NB4 (cell line): ENCODE data around the gene C11orf68.

Source experiments
- DNase-seq: peaks from one replicate; pipeline ENCODE4 v3.0.0; 2010; ENCODE audit warnings: low read depth
- H3K4me3 ChIP-seq: one replicate; pipeline ENCODE4 v1.5.1; 2011; ENCODE audit warnings: mild to moderate bottlenecking, low read depth, low read length, moderate library complexity
- CTCF ChIP-seq: IDR thresholded peaks from one replicate; pipeline ENCODE4 v1.5.1; 2012; ENCODE audit warnings: low read depth, low read length
- MAX ChIP-seq: IDR thresholded peaks from 2 replicates; pipeline ENCODE4 v1.6.1; 2011; ENCODE audit warnings: low read depth, low read length
- MYC ChIP-seq: IDR thresholded peaks from 2 replicates; pipeline ENCODE4 v1.6.1; 2011; ENCODE audit warnings: low read depth, low read length
- POLR2A ChIP-seq: IDR thresholded peaks from 2 replicates; pipeline ENCODE4 v1.6.1; 2011; ENCODE audit warnings: mild to moderate bottlenecking; ENCODE audit not compliant: insufficient read length; ENCODE audit errors: extremely low read depth

Gene C11orf68

GRCh38 chr11:65879617-65880016 lies 39.2 kb downstream of the C11orf68 start, which contains the start of gene CTSW:
Gene CTSW (plus strand): TSS chr11:65879837. CDS start chr11:65879855, 18 bp downstream.
- peak within 1 kb of the TSS; percentile 69 for H3K4me3 ChIP-seq
- DNase-seq: peak; percentile 81
- TF ChIP-seq MYC: no peak; the same call in 1 of the 2 replicates
- TF ChIP-seq MAX: no peak
- TF ChIP-seq POLR2A: peak; percentile 15
- no peak for TF ChIP-seq CTCF

- TF ChIP-seq CTCF (no peak), MAX (peak; percentile 83), POLR2A (peak; percentile 84), MYC (peak; percentile 56)
- H3K4me3 ChIP-seq: peak overlapping the region; percentile 62
- peak; percentile 92 for DNase-seq
Measured at GRCh38 chr11:65873318-65874156, 45.3 kb downstream of the C11orf68 start.

GRCh38 chr11:65872586-65873317 lies 46.1 kb downstream of the C11orf68 start, which contains the start of gene EFEMP2:
Gene EFEMP2 (minus strand): TSS chr11:65872800. CDS start chr11:65872354, 446 bp downstream.
- DNase-seq: peak; percentile 62
- TF ChIP-seq POLR2A (peak; percentile 18), CTCF (no peak), MYC (no peak), MAX (no peak)
- H3K4me3 ChIP-seq: peak within 1 kb of the TSS; percentile 62

DNA sequence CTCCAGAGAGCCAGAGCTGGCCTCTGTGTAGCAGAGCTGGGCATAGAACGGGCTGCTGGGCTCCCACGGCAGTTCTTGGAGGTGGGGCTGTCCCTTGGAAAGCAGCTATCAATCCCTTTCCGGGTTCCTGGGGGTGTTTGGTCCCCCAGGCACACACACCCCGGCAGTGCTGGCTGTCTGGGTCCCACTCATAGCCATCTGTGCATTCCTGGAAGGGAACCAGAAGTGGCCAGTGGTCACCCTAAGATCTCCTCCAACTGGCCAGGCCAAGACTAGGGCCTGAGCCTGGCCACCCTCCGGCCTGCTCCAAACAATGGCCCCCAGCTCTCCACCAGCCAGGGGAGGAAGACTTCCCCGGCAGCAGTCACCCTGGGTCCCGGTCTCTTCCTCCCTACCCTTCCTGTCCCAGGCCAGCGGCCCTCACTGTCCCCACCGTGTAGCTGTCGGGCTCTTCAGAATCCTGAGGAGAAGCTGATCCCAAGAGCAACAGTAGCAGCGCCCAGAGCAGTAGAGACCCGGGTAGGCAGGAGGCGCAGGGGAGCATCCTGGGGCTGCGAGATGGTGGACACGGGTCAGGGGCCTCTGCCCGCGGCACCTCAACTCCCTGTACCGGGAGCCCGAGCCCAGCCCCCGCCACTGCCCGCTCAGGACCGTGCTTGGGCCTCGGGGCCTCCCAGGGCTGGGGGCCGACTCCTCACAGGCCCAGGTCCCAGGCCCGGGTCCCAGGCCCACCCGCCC lies 46.9 kb downstream of the C11orf68 start:
- H3K4me3 ChIP-seq: no peak overlapping the region
- DNase-seq: no peak
- no peak for TF ChIP-seq CTCF

DNA sequence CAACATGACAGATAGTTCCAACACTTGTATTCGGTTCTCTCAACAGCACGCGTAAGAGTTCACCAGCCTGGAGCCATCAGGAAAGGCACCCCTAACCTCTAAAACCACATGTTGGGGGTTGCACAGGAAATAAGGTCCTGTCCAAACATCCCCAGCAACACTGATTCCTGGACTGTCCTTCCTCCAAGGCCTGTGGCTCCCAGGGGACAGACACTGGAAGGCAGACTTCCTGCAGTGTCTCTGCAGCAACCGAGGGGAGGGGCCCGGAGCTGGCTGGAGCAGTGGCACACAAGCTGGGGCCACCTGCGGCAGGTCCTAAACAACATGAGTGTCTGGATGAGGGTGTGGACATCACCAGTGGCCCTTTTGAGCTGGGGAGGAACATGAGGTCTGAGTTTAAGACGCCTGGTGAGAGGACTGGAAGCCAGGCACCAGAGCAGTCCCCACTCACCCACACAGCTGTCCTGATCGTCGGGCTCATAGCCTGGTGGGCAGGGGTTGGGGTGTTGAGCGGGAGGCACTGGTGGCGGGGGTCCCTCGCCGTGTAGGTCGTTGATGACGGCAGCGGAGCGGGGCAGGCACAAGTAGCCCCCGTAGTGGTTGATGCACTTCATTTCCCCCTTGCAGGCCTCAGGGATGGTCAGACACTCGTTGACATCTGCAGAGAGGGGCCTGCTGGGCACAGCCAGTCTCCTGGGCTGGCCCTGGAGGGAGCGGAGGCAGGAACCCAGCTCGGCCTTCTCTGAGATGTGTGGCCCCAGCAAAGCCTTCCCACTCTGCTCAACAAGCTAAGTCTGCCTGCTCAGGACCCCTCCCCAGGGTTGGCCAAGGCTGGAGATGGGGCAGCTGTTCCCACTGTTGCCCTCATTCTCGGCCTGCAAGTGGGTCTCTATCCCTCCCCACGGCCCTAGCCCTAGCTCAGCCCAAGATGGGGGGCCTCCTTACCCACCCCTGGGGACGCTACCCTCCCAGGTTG lies 47.9 kb downstream of the C11orf68 start:
- TF ChIP-seq MYC: peak; percentile 57; the same call in 1 of the 2 replicates
- TF ChIP-seq CTCF: no peak
- H3K4me3 ChIP-seq: peak overlapping the region; percentile 25
- peak; percentile 96 for DNase-seq
